ENCODE results near the gene CCM2L.

Gene CCM2L

GRCh38 chr20:32010101-32010500, at the start of gene CCM2L:
TSS of gene CCM2L (plus strand) at chr20:32010438. CDS start at chr20:32010455, 17 bp downstream.
- DNase-seq (ENCODE audit: low read depth in 2 of 2): no peak

- DNase-seq (ENCODE audit: low read depth in 2 of 2): no peak
Measured at GRCh38 chr20:31962761-31963160, 47.5 kb upstream of the CCM2L start.

GRCh38 chr20:31963889-31964288, 46.3 kb upstream of the CCM2L start:
- no peak for DNase-seq (ENCODE audit: low read depth in 2 of 2)

GRCh38 chr20:31966991-31967655, 43.1 kb upstream of the CCM2L start:
- no peak for DNase-seq (ENCODE audit: low read depth in 2 of 2)

- no peak for DNase-seq (ENCODE audit: low read depth in 2 of 2)
Measured at GRCh38 chr20:31967830-31968249, 42.4 kb upstream of the CCM2L start, which contains the start of gene XKR7. TSS of gene XKR7 (plus strand) at chr20:31968151. CDS start at chr20:31968176, 25 bp downstream.

GRCh38 chr20:31968291-31969126, 41.7 kb upstream of the CCM2L start:
- peak; percentile 68 to 69 for DNase-seq (ENCODE audit: low read depth in 2 of 2)

- DNase-seq (ENCODE audit: low read depth in 2 of 2): no peak
Measured at GRCh38 chr20:31969991-31970390, 40.2 kb upstream of the CCM2L start.

GRCh38 chr20:31972471-31973021, 37.7 kb upstream of the CCM2L start:
- DNase-seq (ENCODE audit: low read depth in 2 of 2): no peak

GRCh38 chr20:31974296-31974695, 35.9 kb upstream of the CCM2L start:
- no peak for DNase-seq (ENCODE audit: low read depth in 2 of 2)

- no peak for DNase-seq (ENCODE audit: low read depth in 2 of 2)
Measured at GRCh38 chr20:31974951-31975487, 35.2 kb upstream of the CCM2L start.

GRCh38 chr20:31975874-31976273, 34.4 kb upstream of the CCM2L start:
- DNase-seq (ENCODE audit: low read depth in 2 of 2): no peak

- no peak for DNase-seq (ENCODE audit: low read depth in 2 of 2)
Measured at GRCh38 chr20:31977080-31977479, 33.2 kb upstream of the CCM2L start.

- DNase-seq (ENCODE audit: low read depth in 2 of 2): no peak
Measured at GRCh38 chr20:31979713-31980426, 30.4 kb upstream of the CCM2L start.

GRCh38 chr20:31981784-31982183, 28.5 kb upstream of the CCM2L start:
- no peak for DNase-seq (ENCODE audit: low read depth in 2 of 2)

GRCh38 chr20:31984981-31985471, 25.2 kb upstream of the CCM2L start:
- DNase-seq (ENCODE audit: low read depth in 2 of 2): no peak

GRCh38 chr20:31987744-31988143, 22.5 kb upstream of the CCM2L start:
- DNase-seq (ENCODE audit: low read depth in 2 of 2): no peak

GRCh38 chr20:31988430-31989015, 21.7 kb upstream of the CCM2L start:
- DNase-seq (ENCODE audit: low read depth in 2 of 2): no peak

GRCh38 chr20:31989030-31989645, 21.1 kb upstream of the CCM2L start:
- no peak for DNase-seq (ENCODE audit: low read depth in 2 of 2)

- DNase-seq (ENCODE audit: low read depth in 2 of 2): no peak
Measured at GRCh38 chr20:31990641-31991338, 19.4 kb upstream of the CCM2L start.

GRCh38 chr20:31991339-31991705, 18.9 kb upstream of the CCM2L start:
- DNase-seq (ENCODE audit: low read depth in 2 of 2): no peak
